ENCODE results near the gene ZSCAN30. TPM values are rescaled to one million over a fixed set of nuclear protein-coding genes. Genes with fewer than 3 reads are reported as not detected.
"Not testable (repeated sequence)": the region's sequence is repeated elsewhere in the genome, so short reads cannot be mapped to it uniquely, and the experiment has no call there.

The ZSCAN30 gene
- total RNA-seq, 1 donor from 2014 or later: 8.9 TPM

- not testable (repeated sequence) for H3K4me3 ChIP-seq (ENCODE audit: low read length in 3 of 3); H3K27me3 ChIP-seq (ENCODE audit: control insufficient read depth in 3 of 3, insufficient read depth in 3 of 3, low read length in 3 of 3); H3K4me1 ChIP-seq (ENCODE audit: control insufficient read depth in 3 of 3, insufficient read depth in 3 of 3, low read length in 3 of 3); H3K9me3 ChIP-seq (ENCODE audit: control insufficient read depth in 3 of 3, low read length in 3 of 3); H3K36me3 ChIP-seq (ENCODE audit: control insufficient read depth in 3 of 3, insufficient read depth in 3 of 3, low read length in 3 of 3); H3K27ac ChIP-seq (ENCODE audit: low read depth, low read length); H3K9ac ChIP-seq (ENCODE audit: low read depth in 1 of 3, low read length in 3 of 3)
Observed at GRCh38 chr18:35216611-35217010, 73.4 kb downstream of the ZSCAN30 start.

GRCh38 chr18:35215026-35215425 is 75.0 kb downstream of the ZSCAN30 start:
- Histone ChIP-seq H3K27ac (ENCODE audit: low read depth, low read length) (no peak overlapping the region), H3K4me3 (ENCODE audit: low read length in 3 of 3) (no peak overlapping the region), H3K36me3 (ENCODE audit: control insufficient read depth in 3 of 3, insufficient read depth in 3 of 3, low read length in 3 of 3) (no peaks in the 10 kb centered on the region), H3K4me1 (ENCODE audit: control insufficient read depth in 3 of 3, insufficient read depth in 3 of 3, low read length in 3 of 3) (no peaks in the 10 kb centered on the region), H3K27me3 (ENCODE audit: control insufficient read depth in 3 of 3, insufficient read depth in 3 of 3, low read length in 3 of 3) (no peaks in the 10 kb centered on the region), H3K9me3 (ENCODE audit: control insufficient read depth in 3 of 3, low read length in 3 of 3) (no peaks in the 10 kb centered on the region), H3K9ac (ENCODE audit: low read depth in 1 of 3, low read length in 3 of 3) (no peak overlapping the region)

GRCh38 chr18:35205746-35206458 is 84.1 kb downstream of the ZSCAN30 start:
- not testable (repeated sequence) for H3K9me3 ChIP-seq (ENCODE audit: control insufficient read depth in 3 of 3, low read length in 3 of 3); H3K27ac ChIP-seq (ENCODE audit: low read depth, low read length); H3K4me1 ChIP-seq (ENCODE audit: control insufficient read depth in 3 of 3, insufficient read depth in 3 of 3, low read length in 3 of 3); H3K36me3 ChIP-seq (ENCODE audit: control insufficient read depth in 3 of 3, insufficient read depth in 3 of 3, low read length in 3 of 3); H3K27me3 ChIP-seq (ENCODE audit: control insufficient read depth in 3 of 3, insufficient read depth in 3 of 3, low read length in 3 of 3); H3K9ac ChIP-seq (ENCODE audit: low read depth in 1 of 3, low read length in 3 of 3); H3K4me3 ChIP-seq (ENCODE audit: low read length in 3 of 3)

GRCh38 chr18:35205199-35205712 is 84.8 kb downstream of the ZSCAN30 start:
- Histone ChIP-seq H3K27ac (ENCODE audit: low read depth, low read length) (no peak overlapping the region), H3K4me1 (ENCODE audit: control insufficient read depth in 3 of 3, insufficient read depth in 3 of 3, low read length in 3 of 3) (peaks cover 0 to 4% (median 0%) of the 10 kb centered on the region in 3 donors), H3K27me3 (ENCODE audit: control insufficient read depth in 3 of 3, insufficient read depth in 3 of 3, low read length in 3 of 3) (no peaks in the 10 kb centered on the region), H3K36me3 (ENCODE audit: control insufficient read depth in 3 of 3, insufficient read depth in 3 of 3, low read length in 3 of 3) (no peaks in the 10 kb centered on the region), H3K4me3 (ENCODE audit: low read length in 3 of 3) (no peak overlapping the region), H3K9ac (ENCODE audit: low read depth in 1 of 3, low read length in 3 of 3) (no peak overlapping the region), H3K9me3 (ENCODE audit: control insufficient read depth in 3 of 3, low read length in 3 of 3) (no peaks in the 10 kb centered on the region)

GRCh38 chr18:35203067-35203466 is 87.0 kb downstream of the ZSCAN30 start:
- no peak overlapping the region for H3K27ac ChIP-seq (ENCODE audit: low read depth, low read length)
- H3K4me1 ChIP-seq (ENCODE audit: control insufficient read depth in 3 of 3, insufficient read depth in 3 of 3, low read length in 3 of 3): peaks cover 0 to 4% (median 0%) of the 10 kb centered on the region in 3 donors
- no peak overlapping the region for H3K9ac ChIP-seq (ENCODE audit: low read depth in 1 of 3, low read length in 3 of 3)
- H3K36me3 ChIP-seq (ENCODE audit: control insufficient read depth in 3 of 3, insufficient read depth in 3 of 3, low read length in 3 of 3): no peaks in the 10 kb centered on the region
- no peaks in the 10 kb centered on the region for H3K9me3 ChIP-seq (ENCODE audit: control insufficient read depth in 3 of 3, low read length in 3 of 3)
- H3K4me3 ChIP-seq (ENCODE audit: low read length in 3 of 3): no peak overlapping the region
- H3K27me3 ChIP-seq (ENCODE audit: control insufficient read depth in 3 of 3, insufficient read depth in 3 of 3, low read length in 3 of 3): no peaks in the 10 kb centered on the region

- H3K27me3 ChIP-seq (ENCODE audit: control insufficient read depth in 3 of 3, insufficient read depth in 3 of 3, low read length in 3 of 3): no peaks in the 10 kb centered on the region
- H3K27ac ChIP-seq (ENCODE audit: low read depth, low read length): no peak overlapping the region
- no peaks in the 10 kb centered on the region for H3K36me3 ChIP-seq (ENCODE audit: control insufficient read depth in 3 of 3, insufficient read depth in 3 of 3, low read length in 3 of 3)
- no peaks in the 10 kb centered on the region for H3K9me3 ChIP-seq (ENCODE audit: control insufficient read depth in 3 of 3, low read length in 3 of 3)
- H3K9ac ChIP-seq (ENCODE audit: low read depth in 1 of 3, low read length in 3 of 3): no peak overlapping the region
- H3K4me1 ChIP-seq (ENCODE audit: control insufficient read depth in 3 of 3, insufficient read depth in 3 of 3, low read length in 3 of 3): peaks cover 0 to 4% (median 0%) of the 10 kb centered on the region in 3 donors
- H3K4me3 ChIP-seq (ENCODE audit: low read length in 3 of 3): no peak overlapping the region
Observed at GRCh38 chr18:35201256-35201931, 88.6 kb downstream of the ZSCAN30 start.

Other genes with a start within 250 kb of the ZSCAN30 start
- 9.4 TPM for gene MAPRE2, start 248.8 kb downstream of the ZSCAN30 start, total RNA-seq
- 18.3 TPM for gene ZNF397, start 49.2 kb downstream of the ZSCAN30 start, total RNA-seq
- 27.1 TPM for gene ZNF24, start 54.2 kb upstream of the ZSCAN30 start, total RNA-seq
- 1.6 TPM for gene ZNF396, start 87.1 kb upstream of the ZSCAN30 start, total RNA-seq
- gene INO80C, start 207.7 kb upstream of the ZSCAN30 start, total RNA-seq: 4.7 TPM